Ishikawa (cell line): Measurements from ENCODE around the gene UBAC2.

Source experiments
- CEBPB ChIP-seq: IDR thresholded peaks from 2 replicates; pipeline ENCODE4 v1.6.1; 2012
- CREB1 ChIP-seq: IDR thresholded peaks from 2 replicates; pipeline ENCODE4 v1.6.1; 2012; ENCODE audit warnings: low read depth
- EGR1 ChIP-seq: IDR thresholded peaks from 2 replicates; pipeline ENCODE4 v1.6.1; 2012
- EP300 ChIP-seq: IDR thresholded peaks from 2 replicates; pipeline ENCODE4 v1.6.1; 2012; ENCODE audit warnings: borderline replicate concordance
- FOXM1 ChIP-seq: IDR thresholded peaks from 2 replicates; pipeline ENCODE4 v1.6.1; 2012; ENCODE audit warnings: low read depth, borderline replicate concordance
- NFIC ChIP-seq: IDR thresholded peaks from 2 replicates; pipeline ENCODE4 v1.6.1; 2012
- RAD21 ChIP-seq: IDR thresholded peaks from 2 replicates; pipeline ENCODE4 v1.6.1; 2012; ENCODE audit warnings: low read depth
- TAF1 ChIP-seq: IDR thresholded peaks from 2 replicates; pipeline ENCODE4 v1.6.1; 2012; ENCODE audit warnings: low read depth, mild to moderate bottlenecking
- TCF12 ChIP-seq: IDR thresholded peaks from 2 replicates; pipeline ENCODE4 v1.6.1; 2012; ENCODE audit warnings: low read depth
- TEAD4 ChIP-seq: IDR thresholded peaks from 2 replicates; pipeline ENCODE4 v1.6.1; 2012
- YY1 ChIP-seq: IDR thresholded peaks from 2 replicates; pipeline ENCODE4 v1.6.1; 2012; ENCODE audit warnings: low read depth
- ZBTB7A ChIP-seq: IDR thresholded peaks from 2 replicates; pipeline ENCODE4 v1.6.1; 2012; ENCODE audit warnings: low read depth
- TF ChIP-seq, protein P1 (sequence below): IDR thresholded peaks from 2 replicates; pipeline ENCODE4 v1.6.1; 2012; ENCODE audit warnings: low read depth, mild to moderate bottlenecking
- TF ChIP-seq, protein P2 (sequence below): IDR thresholded peaks from 2 replicates; pipeline ENCODE4 v1.6.1; 2012
- TF ChIP-seq, protein P3 (sequence below): IDR thresholded peaks from 2 replicates; pipeline ENCODE4 v1.6.1; 2012

Gene UBAC2

DNA sequence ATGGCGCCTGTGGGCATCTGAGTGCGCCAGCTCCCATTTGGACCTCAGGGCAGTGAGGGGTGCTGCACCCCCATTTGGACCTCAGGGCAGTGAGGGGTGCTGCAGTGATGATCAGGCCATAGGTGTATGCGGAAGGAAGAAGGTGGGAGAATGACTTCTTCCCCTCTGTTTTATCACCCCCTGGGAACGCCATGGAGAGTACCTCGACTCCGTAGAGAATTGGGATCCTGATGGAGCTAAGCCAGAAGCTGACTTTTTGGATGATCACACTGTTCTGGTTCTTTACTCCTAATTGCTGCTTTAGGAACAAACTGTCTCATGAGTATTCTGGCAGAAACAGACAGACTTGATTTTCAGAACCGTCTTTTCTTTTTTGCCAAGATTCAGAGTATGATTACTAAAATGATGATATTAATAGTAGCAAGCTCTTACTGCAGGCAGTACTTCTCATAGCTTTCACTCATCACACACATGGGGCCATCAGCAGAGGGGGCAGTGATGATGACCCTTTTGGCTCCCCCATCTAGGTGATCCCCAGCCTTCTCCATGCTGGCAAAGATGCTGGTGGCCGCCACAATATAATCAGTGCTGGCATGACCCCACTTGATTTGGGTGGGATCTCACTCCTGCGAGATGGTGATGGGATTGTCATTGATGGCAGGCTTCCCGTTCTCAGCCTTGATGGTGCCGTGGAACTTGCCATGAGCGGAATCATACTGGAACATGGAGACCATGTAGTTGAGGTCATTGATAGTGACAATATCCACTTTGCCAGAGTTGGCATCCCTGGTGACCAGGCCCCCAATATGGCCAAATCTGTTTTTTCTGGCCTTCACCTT is 10.3 kb upstream of the UBAC2 start:
- no peak for TF ChIP-seq TCF12
- no peak for TF ChIP-seq YY1
- TF ChIP-seq CEBPB = no peak
- TF ChIP-seq, protein P1, sequence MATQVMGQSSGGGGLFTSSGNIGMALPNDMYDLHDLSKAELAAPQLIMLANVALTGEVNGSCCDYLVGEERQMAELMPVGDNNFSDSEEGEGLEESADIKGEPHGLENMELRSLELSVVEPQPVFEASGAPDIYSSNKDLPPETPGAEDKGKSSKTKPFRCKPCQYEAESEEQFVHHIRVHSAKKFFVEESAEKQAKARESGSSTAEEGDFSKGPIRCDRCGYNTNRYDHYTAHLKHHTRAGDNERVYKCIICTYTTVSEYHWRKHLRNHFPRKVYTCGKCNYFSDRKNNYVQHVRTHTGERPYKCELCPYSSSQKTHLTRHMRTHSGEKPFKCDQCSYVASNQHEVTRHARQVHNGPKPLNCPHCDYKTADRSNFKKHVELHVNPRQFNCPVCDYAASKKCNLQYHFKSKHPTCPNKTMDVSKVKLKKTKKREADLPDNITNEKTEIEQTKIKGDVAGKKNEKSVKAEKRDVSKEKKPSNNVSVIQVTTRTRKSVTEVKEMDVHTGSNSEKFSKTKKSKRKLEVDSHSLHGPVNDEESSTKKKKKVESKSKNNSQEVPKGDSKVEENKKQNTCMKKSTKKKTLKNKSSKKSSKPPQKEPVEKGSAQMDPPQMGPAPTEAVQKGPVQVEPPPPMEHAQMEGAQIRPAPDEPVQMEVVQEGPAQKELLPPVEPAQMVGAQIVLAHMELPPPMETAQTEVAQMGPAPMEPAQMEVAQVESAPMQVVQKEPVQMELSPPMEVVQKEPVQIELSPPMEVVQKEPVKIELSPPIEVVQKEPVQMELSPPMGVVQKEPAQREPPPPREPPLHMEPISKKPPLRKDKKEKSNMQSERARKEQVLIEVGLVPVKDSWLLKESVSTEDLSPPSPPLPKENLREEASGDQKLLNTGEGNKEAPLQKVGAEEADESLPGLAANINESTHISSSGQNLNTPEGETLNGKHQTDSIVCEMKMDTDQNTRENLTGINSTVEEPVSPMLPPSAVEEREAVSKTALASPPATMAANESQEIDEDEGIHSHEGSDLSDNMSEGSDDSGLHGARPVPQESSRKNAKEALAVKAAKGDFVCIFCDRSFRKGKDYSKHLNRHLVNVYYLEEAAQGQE = no peak
- TF ChIP-seq, protein P2, sequence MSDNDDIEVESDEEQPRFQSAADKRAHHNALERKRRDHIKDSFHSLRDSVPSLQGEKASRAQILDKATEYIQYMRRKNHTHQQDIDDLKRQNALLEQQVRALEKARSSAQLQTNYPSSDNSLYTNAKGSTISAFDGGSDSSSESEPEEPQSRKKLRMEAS = no peak
- TF ChIP-seq RAD21 = no peak
- no peak for TF ChIP-seq NFIC
- TF ChIP-seq, protein P3, sequence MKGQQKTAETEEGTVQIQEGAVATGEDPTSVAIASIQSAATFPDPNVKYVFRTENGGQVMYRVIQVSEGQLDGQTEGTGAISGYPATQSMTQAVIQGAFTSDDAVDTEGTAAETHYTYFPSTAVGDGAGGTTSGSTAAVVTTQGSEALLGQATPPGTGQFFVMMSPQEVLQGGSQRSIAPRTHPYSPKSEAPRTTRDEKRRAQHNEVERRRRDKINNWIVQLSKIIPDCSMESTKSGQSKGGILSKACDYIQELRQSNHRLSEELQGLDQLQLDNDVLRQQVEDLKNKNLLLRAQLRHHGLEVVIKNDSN = no peak
- TF ChIP-seq EGR1 = no peak
- TF ChIP-seq EP300 = no peak
- TF ChIP-seq TEAD4 = no peak
- no peak for TF ChIP-seq CREB1
- TF ChIP-seq FOXM1 = no peak

DNA sequence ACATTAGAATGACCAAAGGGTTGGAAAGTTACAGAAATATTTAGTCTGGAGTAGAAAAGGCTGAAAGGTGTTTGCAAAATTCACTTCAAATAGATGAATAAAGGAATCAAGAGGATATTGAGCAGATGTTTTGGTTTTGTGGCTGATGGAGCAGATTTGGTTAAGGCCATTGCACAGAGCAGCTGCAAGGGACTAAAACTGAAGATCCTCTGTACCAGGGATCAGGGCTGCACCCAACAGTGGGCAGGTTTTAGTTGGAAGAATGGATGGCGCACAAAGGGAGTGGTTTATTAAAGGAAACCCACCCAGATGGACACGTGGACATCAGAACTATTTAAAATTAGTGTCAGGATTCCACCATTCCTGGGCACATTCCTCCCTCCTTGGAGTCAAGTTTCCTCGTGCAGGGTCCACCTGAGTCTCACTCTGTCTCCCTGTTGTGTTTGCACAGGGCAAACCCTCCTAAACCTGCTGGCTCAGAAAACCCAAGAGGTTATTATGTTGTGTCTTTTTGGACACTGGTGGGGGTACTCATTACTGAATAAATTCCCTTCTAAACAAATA is 9.2 kb upstream of the UBAC2 start:
- TF ChIP-seq ZBTB7A = no peak
- TF ChIP-seq RAD21 = no peak
- TF ChIP-seq CREB1 = no peak
- no peak for TF ChIP-seq TEAD4
- no peak for TF ChIP-seq EGR1
- TF ChIP-seq, protein P3 = no peak
- TF ChIP-seq, protein P2 = no peak
- no peak for TF ChIP-seq EP300
- no peak for TF ChIP-seq YY1
- TF ChIP-seq TAF1 = no peak
- TF ChIP-seq, protein P1 = no peak

DNA sequence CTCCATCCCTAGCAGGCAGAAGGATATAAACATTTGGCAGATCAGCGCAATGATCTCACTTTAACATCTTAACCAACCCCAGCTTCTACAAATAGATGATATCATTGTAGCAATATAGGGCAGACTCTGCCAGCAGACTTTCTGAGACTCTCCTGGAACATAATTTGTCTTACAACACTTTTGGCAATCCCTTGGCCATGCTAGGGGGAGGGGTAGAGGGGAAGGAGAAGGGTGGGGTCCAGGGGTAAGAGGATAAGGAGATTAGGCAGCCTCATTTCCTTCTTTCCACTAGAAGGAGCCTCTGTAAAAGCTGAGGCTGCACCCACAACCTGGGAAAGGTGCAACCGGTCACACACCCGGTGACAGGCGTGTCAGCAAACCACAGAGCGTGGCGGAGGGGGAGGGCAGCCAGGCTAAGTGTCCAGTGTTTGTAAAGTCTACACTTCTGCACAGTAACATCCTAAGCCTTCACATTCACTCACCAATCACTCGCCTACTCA is 8.7 kb upstream of the UBAC2 start:
- TF ChIP-seq, protein P1 = no peak
- TF ChIP-seq TCF12 = peak; percentile 60; the same call in 1 of the 2 replicates

DNA sequence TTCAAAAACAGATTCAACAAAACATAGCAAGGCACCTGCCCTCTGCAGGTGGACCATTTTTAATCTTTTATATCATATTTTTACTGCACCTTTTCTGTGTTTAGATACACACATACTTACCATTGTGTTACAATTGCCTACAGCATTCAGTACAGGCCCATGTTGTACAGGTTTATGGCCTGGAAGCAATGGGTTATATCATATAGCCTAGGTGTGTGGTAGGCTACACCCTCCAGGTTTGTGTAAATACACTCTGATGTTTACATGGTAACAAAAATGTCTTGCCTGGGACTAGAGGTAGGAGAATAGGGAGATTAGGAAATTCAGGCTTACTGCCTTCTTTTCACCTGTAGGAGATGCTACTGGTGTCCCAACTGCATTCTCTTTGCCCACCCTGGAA is 8.2 kb upstream of the UBAC2 start:
- TF ChIP-seq YY1 (no peak), FOXM1 (no peak), EP300 (no peak), EGR1 (no peak)
